ENCODE measurements around the gene NRDC.

Gene NRDC, protein sequence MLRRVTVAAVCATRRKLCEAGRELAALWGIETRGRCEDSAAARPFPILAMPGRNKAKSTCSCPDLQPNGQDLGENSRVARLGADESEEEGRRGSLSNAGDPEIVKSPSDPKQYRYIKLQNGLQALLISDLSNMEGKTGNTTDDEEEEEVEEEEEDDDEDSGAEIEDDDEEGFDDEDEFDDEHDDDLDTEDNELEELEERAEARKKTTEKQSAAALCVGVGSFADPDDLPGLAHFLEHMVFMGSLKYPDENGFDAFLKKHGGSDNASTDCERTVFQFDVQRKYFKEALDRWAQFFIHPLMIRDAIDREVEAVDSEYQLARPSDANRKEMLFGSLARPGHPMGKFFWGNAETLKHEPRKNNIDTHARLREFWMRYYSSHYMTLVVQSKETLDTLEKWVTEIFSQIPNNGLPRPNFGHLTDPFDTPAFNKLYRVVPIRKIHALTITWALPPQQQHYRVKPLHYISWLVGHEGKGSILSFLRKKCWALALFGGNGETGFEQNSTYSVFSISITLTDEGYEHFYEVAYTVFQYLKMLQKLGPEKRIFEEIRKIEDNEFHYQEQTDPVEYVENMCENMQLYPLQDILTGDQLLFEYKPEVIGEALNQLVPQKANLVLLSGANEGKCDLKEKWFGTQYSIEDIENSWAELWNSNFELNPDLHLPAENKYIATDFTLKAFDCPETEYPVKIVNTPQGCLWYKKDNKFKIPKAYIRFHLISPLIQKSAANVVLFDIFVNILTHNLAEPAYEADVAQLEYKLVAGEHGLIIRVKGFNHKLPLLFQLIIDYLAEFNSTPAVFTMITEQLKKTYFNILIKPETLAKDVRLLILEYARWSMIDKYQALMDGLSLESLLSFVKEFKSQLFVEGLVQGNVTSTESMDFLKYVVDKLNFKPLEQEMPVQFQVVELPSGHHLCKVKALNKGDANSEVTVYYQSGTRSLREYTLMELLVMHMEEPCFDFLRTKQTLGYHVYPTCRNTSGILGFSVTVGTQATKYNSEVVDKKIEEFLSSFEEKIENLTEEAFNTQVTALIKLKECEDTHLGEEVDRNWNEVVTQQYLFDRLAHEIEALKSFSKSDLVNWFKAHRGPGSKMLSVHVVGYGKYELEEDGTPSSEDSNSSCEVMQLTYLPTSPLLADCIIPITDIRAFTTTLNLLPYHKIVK

DNA sequence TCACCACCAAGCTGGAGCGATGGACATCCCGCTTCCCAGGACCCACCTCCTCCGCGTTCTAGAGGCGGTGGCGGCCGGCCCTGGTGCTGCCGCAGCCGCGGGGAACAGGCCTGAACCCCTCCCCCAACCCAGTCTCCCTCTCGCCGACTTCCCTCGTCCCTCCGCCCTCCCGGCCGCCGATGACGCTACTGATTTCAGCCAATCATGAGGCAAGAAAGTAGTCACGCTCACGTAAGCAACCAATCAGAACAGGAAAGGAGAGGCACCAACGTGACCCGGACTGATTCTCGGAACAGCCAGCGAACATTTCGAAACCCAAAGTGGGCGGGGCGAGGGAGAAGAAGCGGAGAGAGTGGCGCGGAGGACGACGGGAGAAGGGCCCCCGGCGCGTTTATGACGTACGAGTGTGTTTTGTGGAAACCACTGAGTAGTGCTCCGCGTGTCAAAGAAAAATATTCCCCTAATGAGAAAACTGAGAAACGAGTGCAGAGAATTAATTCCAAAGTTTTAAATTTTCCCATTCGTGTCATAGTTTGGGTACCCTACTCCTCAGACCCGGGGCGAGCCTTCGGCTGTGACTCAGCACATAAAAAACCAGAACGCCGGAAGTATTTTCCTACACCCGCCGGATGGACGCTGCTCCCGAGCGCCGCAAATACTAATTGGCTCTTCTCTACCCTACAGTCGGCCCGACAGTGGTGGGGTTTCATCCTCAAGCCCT lies at the start of gene NRDC:
NRDC (minus strand) TSS at position 112 of the 721 bp plus-strand sequence. CDS start 112 bp downstream, outside the sequence.
- peak; percentile 80 for TF ChIP-seq ZFX (IDR thresholded peaks at IDR 0.05)
- TF ChIP-seq, protein P1, sequence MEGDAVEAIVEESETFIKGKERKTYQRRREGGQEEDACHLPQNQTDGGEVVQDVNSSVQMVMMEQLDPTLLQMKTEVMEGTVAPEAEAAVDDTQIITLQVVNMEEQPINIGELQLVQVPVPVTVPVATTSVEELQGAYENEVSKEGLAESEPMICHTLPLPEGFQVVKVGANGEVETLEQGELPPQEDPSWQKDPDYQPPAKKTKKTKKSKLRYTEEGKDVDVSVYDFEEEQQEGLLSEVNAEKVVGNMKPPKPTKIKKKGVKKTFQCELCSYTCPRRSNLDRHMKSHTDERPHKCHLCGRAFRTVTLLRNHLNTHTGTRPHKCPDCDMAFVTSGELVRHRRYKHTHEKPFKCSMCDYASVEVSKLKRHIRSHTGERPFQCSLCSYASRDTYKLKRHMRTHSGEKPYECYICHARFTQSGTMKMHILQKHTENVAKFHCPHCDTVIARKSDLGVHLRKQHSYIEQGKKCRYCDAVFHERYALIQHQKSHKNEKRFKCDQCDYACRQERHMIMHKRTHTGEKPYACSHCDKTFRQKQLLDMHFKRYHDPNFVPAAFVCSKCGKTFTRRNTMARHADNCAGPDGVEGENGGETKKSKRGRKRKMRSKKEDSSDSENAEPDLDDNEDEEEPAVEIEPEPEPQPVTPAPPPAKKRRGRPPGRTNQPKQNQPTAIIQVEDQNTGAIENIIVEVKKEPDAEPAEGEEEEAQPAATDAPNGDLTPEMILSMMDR (conservative IDR thresholded peaks at IDR 0.05), result no peak
- H3K27ac ChIP-seq, result peak within 1 kb of the TSS; percentile 93

DNA sequence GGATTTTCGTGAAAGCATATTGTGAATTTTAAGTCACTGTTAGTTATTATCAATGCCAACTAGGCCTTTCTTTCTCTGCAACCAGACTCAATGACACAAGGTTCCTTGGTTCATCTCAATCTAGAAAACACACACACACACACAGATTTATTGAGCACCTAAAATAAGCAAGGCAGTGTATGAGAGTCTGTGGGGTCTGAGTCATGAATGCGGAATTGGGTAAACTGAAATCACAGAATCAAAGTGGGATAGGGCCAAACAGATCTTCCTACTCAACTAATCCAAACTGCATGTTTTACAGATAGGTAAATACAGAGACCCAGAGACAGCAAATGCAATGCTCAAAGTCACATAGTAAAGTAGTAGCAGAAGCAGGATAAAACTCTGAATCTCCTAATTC lies 48.5 kb upstream of the NRDC start:
- H3K27ac ChIP-seq, result no peak overlapping the region
- TF ChIP-seq ZFX (IDR thresholded peaks at IDR 0.05), result no peak

DNA sequence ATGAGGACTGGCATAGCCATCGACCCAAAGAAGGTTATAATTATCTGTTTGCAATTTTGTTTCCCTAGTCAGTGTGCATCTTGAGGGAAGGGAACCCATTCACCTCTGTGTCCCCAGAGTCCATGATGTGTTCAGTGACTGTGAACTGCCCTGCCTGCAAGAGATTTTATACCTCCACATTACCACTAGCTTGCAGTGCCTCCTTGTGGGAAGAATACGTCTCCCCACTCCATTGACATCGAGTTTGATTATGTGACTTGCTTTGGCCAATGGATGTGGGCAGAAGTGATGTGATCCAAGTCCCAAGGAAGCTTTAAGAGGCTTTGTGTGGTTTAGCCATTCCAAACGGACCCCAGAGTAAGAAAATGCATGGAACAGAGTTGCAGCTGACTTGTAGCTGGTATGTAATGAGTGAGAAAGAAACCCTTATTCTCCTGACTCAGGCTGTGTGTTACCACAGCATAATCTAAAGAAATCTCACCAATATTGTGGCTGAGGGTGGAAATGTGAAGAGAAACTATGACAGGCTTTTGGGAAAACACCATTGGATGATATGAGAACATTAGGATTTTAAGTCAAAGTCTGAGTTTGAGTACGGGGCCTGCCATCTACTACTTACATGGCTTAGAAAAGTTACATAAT lies 47.8 kb upstream of the NRDC start:
- TF ChIP-seq ZFX (IDR thresholded peaks at IDR 0.05), result no peak
- TF ChIP-seq, protein P1 (conservative IDR thresholded peaks at IDR 0.05), result peak; percentile 30

DNA sequence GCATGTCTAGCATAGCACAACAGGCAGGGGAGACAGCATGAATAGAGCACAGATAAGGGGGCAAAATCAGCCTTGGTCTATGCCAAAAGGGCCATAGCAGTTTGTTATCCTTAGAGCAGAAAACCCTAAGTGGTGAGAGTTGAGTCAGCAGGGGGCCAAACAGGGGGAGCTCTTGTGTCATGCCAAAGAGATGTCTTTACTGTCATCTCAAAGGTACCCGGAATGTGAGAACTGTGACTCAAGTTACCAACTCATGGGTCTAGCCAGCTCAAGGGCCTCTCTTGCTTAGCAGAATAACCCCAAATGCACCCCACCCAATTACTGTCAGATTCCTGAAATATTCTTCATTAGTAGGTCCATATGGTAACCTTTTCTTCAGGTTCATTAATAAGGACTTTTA lies 45.9 kb upstream of the NRDC start:
- no peak for TF ChIP-seq ZFX (IDR thresholded peaks at IDR 0.05)

More for the DNA sequence above, 47.8 kb upstream of the NRDC start:
- no peak overlapping the region for H3K27ac ChIP-seq

DNA sequence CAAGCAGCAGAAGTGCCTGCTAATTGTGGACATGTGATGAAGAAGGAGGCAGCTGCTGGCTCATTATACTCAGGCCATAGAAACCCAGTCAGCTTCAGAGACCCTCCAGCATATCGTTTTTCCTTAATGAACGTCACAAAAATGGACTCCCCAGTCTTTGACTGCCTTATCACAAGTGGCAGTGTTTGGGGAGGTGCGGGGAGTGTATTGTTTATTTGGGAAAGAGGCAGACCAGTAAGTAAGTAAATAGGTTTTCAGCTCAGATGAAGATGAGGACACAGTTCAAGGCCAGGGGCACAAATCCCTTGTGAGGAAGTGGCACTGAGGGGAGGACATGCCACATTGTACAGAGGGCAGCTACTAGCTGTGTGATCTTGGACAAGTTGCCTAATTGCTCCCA lies 43.5 kb upstream of the NRDC start:
- TF ChIP-seq, protein P1 (conservative IDR thresholded peaks at IDR 0.05), result no peak
- no peak for TF ChIP-seq ZFX (IDR thresholded peaks at IDR 0.05)
- no peak overlapping the region for H3K27ac ChIP-seq

More for the DNA sequence above, 45.9 kb upstream of the NRDC start:
- H3K27ac ChIP-seq, result no peak overlapping the region

DNA sequence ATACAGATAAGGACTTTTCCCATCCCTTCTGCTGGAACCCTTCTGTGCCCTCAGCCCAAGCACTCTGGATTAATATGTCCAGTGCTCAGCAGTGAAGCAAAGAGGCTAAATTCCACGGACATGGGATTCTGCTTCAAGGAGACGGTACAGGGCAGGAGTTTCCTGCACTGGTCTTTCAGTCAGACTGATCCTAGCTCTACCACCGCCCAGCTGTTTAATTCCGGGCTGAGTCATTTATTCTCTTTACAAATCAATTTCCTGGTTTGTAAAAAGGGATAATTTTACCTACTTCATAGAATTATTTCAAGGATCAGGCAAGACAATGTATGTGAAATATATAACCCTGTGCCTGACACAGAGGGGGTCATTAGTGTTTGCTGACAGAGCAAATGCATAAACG lies 41.6 kb upstream of the NRDC start:
- H3K27ac ChIP-seq, result no peak overlapping the region
- TF ChIP-seq, protein P1 (conservative IDR thresholded peaks at IDR 0.05), result no peak
- no peak for TF ChIP-seq ZFX (IDR thresholded peaks at IDR 0.05)

DNA sequence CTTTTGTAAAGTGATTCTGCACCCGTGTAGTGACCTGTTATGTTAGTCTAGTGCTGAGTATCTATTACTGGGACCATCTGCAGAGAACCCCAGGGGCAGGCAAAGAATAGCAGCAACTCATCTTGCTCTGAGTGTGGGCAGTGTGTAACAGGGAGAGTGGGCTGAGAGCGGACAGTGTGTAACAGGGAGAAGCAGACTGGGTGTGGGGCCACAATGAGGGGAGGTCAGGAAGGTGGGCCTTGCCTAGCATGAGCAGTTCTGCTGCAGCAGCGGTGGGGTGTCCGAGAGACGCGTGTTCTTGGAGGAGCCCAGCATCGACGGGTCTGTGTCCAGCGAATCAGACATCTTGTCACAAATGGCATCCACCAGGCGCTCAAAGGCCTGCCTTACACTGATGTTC lies 41.2 kb upstream of the NRDC start:
- TF ChIP-seq ZFX (IDR thresholded peaks at IDR 0.05), result no peak
- H3K27ac ChIP-seq, result no peak overlapping the region
